Left ventricle myocardium inferior (tissue), 1 donor: ENCODE results near the gene GRM6. TPM values are rescaled to one million over a fixed set of nuclear protein-coding genes. Genes with fewer than 3 reads are reported as not detected.

ENCODE experiments used
- DNase-seq: peaks from one replicate; pipeline ENCODE4 v3.0.0-alpha.2; 2020
- H3K27ac ChIP-seq: fragments of 200-600 bp; replicated peaks from 2 replicates; pipeline ENCODE4 v1.8.0; 2021
- H3K27me3 ChIP-seq: fragments of 200-600 bp; 2 replicates; pipeline ENCODE4 v1.8.0; 2021; ENCODE audit warnings: low read depth
- H3K36me3 ChIP-seq: fragments of 200-600 bp; 2 replicates; pipeline ENCODE4 v1.8.0; 2021
- H3K4me1 ChIP-seq: fragments of 200-600 bp; 2 replicates; pipeline ENCODE4 v1.8.0; 2021
- H3K4me3 ChIP-seq: fragments of 200-600 bp; 2 replicates; pipeline ENCODE4 v1.8.0; 2021; ENCODE audit warnings: mild to moderate bottlenecking, moderate library complexity
- H3K9me3 ChIP-seq: fragments of 200-600 bp; replicated peaks from 2 replicates; pipeline ENCODE4 v1.8.0; 2021
- CTCF ChIP-seq: fragments of 200-600 bp; IDR thresholded peaks from 2 replicates; pipeline ENCODE4 v1.8.0; 2021; ENCODE audit warnings: antibody characterized with exemption, mild to moderate bottlenecking, borderline replicate concordance
- intact Hi-C: fragments of 100-400 bp; cut with micrococcal nuclease; formaldehyde crosslinking; loops from one replicate; pipeline ENCODE4 v1.11.0; 2022
- total RNA-seq: library from RNA; stranded (reverse); fragmentation: NEBNext Ultra II Directional; extraction: Animal tissue kit (Norgen Biotek cat#: 25700); gene quantifications from one replicate; pipeline ENCODE4 v1.2.1, GENCODE V29; 2021
- donor health status: DM: no; HTN: yes; CAD: no; lungs with severe emphysema.

The GRM6 gene
- total RNA-seq, 1 donor from 2014 or later, result not detected

GRCh38 chr5:179006564-179006963 is 11.4 kb upstream of the GRM6 start:
- Histone ChIP-seq H3K4me3 (no peak overlapping the region), H3K9me3 (peaks cover 54% of the 10 kb centered on the region), H3K27ac (no peak overlapping the region), H3K27me3 (peaks cover 5% of the 10 kb centered on the region), H3K4me1 (no peaks in the 10 kb centered on the region), H3K36me3 (no peaks in the 10 kb centered on the region)
- DNase-seq, result no peak
- intact Hi-C loops, result no loop called here
- no peak for TF ChIP-seq CTCF

- Histone ChIP-seq H3K4me3 (no peak overlapping the region), H3K4me1 (peaks cover 4% of the 10 kb centered on the region), H3K36me3 (no peaks in the 10 kb centered on the region), H3K9me3 (peaks cover 11% of the 10 kb centered on the region), H3K27me3 (peaks cover 74% of the 10 kb centered on the region), H3K27ac (no peak overlapping the region)
- intact Hi-C loops, result no loop called here
- DNase-seq, result no peak
- no peak for TF ChIP-seq CTCF
Observed at GRCh38 chr5:178998441-178998840, 3.3 kb upstream of the GRM6 start.

- Histone ChIP-seq H3K9me3 (no peaks in the 10 kb centered on the region), H3K4me3 (no peak overlapping the region), H3K27me3 (peaks cover 86% of the 10 kb centered on the region), H3K4me1 (peaks cover 4% of the 10 kb centered on the region), H3K36me3 (no peaks in the 10 kb centered on the region), H3K27ac (no peak overlapping the region)
- no peak for DNase-seq
- no peak for TF ChIP-seq CTCF
- intact Hi-C loops, result no loop called here
Observed at GRCh38 chr5:178997191-178997590, 2.1 kb upstream of the GRM6 start.

- intact Hi-C loops, result no loop called here
- no peak for TF ChIP-seq CTCF
- Histone ChIP-seq H3K4me1 (peaks cover 4% of the 10 kb centered on the region), H3K27me3 (peaks cover 91% of the 10 kb centered on the region), H3K27ac (no peak overlapping the region), H3K4me3 (no peak overlapping the region), H3K36me3 (no peaks in the 10 kb centered on the region), H3K9me3 (no peaks in the 10 kb centered on the region)
- DNase-seq, result no peak
Observed at GRCh38 chr5:178996156-178996555, 1.0 kb upstream of the GRM6 start.

GRCh38 chr5:178995341-178995690 is 196 bp upstream of the GRM6 start:
- Histone ChIP-seq H3K36me3 (no peaks in the 10 kb centered on the region), H3K9me3 (peaks cover 3% of the 10 kb centered on the region), H3K4me3 (peak overlapping the region; percentile 33), H3K4me1 (peaks cover 4% of the 10 kb centered on the region), H3K27ac (no peak overlapping the region), H3K27me3 (peaks cover 91% of the 10 kb centered on the region)
- intact Hi-C loops, result no loop called here
- DNase-seq, result no peak
- TF ChIP-seq CTCF, result no peak
